CD8-positive, alpha-beta memory T cell (primary cell): ENCODE measurements around the gene PKHD1. TPM values are rescaled to one million over a fixed set of nuclear protein-coding genes. Genes with fewer than 3 reads are reported as not detected.
"Not testable (repeated sequence)": the region's sequence is repeated elsewhere in the genome, so short reads cannot be mapped to it uniquely, and the experiment has no call there.

Experiments used
- CTCF ChIA-PET: fragments of 350-600 bp; sonication (Branson Sonifier 250); formaldehyde crosslinking; loops from one replicate; lab custom pipeline; 2021; ENCODE audit warnings: antibody characterized with exemption; lab: Charles Lee
- POLR2A ChIA-PET: fragments of 350-600 bp; sonication (Branson Sonifier 250); formaldehyde crosslinking; loops from one replicate; lab custom pipeline; 2021; ENCODE audit warnings: antibody characterized with exemption; lab: Charles Lee
- DNase-seq, 5 donors: peaks; one replicate each; pipeline versions ENCODE4 v3.0.0 to v3.0.0-alpha.2; 2020 to 2022; ENCODE audit warnings: mixed read lengths in 1 of 5
- H3K27ac ChIP-seq: one replicate; pipeline ENCODE4 v1.7.0; 2013; ENCODE audit warnings: low read depth, mild to moderate bottlenecking, low read length, moderate library complexity
- H3K27me3 ChIP-seq: 2 replicates; pipeline ENCODE4 v1.7.0; 2013; ENCODE audit warnings: low read length, mild to moderate bottlenecking; ENCODE audit not compliant: insufficient read depth, poor library complexity, severe bottlenecking
- H3K36me3 ChIP-seq: 2 replicates; pipeline ENCODE4 v1.7.0; 2013; ENCODE audit warnings: mild to moderate bottlenecking, low read length, moderate library complexity; ENCODE audit not compliant: insufficient read depth
- H3K4me1 ChIP-seq: 2 replicates; pipeline ENCODE4 v1.7.0; 2013; ENCODE audit warnings: mild to moderate bottlenecking, low read length, moderate library complexity; ENCODE audit not compliant: insufficient read depth
- H3K4me3 ChIP-seq: 2 replicates; pipeline ENCODE4 v1.7.0; 2013; ENCODE audit warnings: mild to moderate bottlenecking, low read length
- H3K9me3 ChIP-seq: 2 replicates; pipeline ENCODE4 v1.7.0; 2013; ENCODE audit warnings: mild to moderate bottlenecking, low read length
- H3K27ac Mint-ChIP-seq, 8 donors: one replicate each; pipeline ENCODE4 v1.8.0; 2020 to 2021; ENCODE audit warnings: mixed read lengths in 8 of 8, mild to moderate bottlenecking in 6 of 8, inconsistent platforms in 3 of 8, moderate library complexity in 3 of 8
- H3K27me3 Mint-ChIP-seq, 2 donors: one replicate each; pipeline ENCODE4 v1.8.0; 2020 to 2021; ENCODE audit warnings: mixed read lengths in 2 of 2, mild to moderate bottlenecking in 1 of 2, moderate library complexity in 1 of 2
- H3K36me3 Mint-ChIP-seq, 3 donors: one replicate each; pipeline ENCODE4 v1.8.0; 2020 to 2021; ENCODE audit warnings: mixed read lengths in 3 of 3, inconsistent platforms in 1 of 3, mild to moderate bottlenecking in 1 of 3
- H3K4me1 Mint-ChIP-seq, 3 donors: one replicate each; pipeline ENCODE4 v1.8.0; 2020 to 2021; ENCODE audit warnings: mixed read lengths in 3 of 3, inconsistent platforms in 1 of 3, mild to moderate bottlenecking in 1 of 3
- H3K4me3 Mint-ChIP-seq, 7 donors: one replicate each; pipeline ENCODE4 v1.8.0; 2020 to 2021; ENCODE audit warnings: mixed read lengths in 7 of 7, mild to moderate bottlenecking in 6 of 7, moderate library complexity in 4 of 7, inconsistent platforms in 2 of 7
- H3K9me3 Mint-ChIP-seq, 5 donors: one replicate each; pipeline ENCODE4 v1.8.0; 2020 to 2022; ENCODE audit warnings: mixed read lengths in 5 of 5, mild to moderate bottlenecking in 3 of 5, moderate library complexity in 2 of 5, inconsistent platforms in 1 of 5
- polyA plus RNA-seq: library from polyadenylated mRNA; unstranded; fragments of 300-500 nt; fragmentation: Illumina TruSeq; gene quantifications from one replicate; pipeline ENCODE4 v1.2.3, GENCODE V29; 2021
- total RNA-seq, 2 experiments: library from RNA; stranded (reverse); gene quantifications; one replicate each; pipeline ENCODE4 v1.2.3, GENCODE V29; 2021

Gene PKHD1
- total and polyA plus RNA-seq, 3 experiments from 2014 or later: not detected

DNA sequence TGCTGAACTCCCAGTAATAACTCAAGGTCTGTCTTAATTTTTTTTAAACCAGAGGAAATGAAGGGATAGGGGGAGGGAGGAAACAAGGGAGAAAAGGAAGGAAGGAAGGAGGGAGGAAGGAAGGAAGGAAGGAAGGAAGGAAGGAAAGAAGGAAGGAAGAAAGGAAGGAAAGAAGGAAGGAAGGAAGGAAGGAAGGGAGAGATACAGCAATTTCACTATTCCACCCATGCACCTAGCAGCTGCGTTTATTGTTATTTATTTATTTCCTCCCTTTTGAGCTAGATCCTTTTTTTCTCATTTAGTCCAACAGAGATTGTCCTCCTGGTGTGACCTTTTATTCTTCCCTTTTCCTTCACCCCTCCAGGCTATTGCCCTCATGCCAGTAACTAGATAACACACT, 97.6 kb downstream of the PKHD1 start:
- no peaks in the 10 kb centered on the region for H3K36me3 Mint-ChIP-seq
- no peaks in the 10 kb centered on the region for H3K4me1 Mint-ChIP-seq
- Histone ChIP-seq H3K27me3 (no peaks in the 10 kb centered on the region), H3K36me3 (no peaks in the 10 kb centered on the region), H3K9me3 (no peaks in the 10 kb centered on the region), H3K27ac (no peak overlapping the region), H3K4me3 (no peak overlapping the region), H3K4me1 (no peaks in the 10 kb centered on the region)
- H3K4me3 Mint-ChIP-seq: no peak overlapping the region
- peaks cover 4 to 24% of the 10 kb centered on the region in 2 donors for H3K27me3 Mint-ChIP-seq
- CTCF ChIA-PET: no interaction called here
- H3K9me3 Mint-ChIP-seq: peaks cover 0 to 5% (median 1%) of the 10 kb centered on the region in 5 donors
- DNase-seq: no peak
- no peak overlapping the region for H3K27ac Mint-ChIP-seq
- POLR2A ChIA-PET: no interaction called here

DNA sequence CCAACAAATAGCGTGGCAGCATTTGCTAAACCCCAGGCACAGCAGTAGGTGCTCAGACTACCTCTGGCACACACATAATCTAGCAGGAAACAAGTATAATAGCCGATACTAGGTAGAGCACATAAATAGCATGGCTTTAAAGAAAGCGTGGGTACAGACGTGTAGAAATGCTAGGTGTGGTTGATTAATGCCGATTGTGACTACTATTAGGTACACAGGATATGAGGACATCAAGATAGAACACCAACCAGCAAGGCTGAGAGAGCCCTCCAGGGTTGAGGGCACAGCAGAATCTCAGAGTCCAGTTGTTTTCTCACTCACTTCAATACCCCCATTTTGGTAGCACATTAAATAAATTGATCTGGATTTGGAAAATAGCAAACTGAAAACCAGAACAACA, 100.5 kb downstream of the PKHD1 start:
- Mint-ChIP-seq H3K4me1 (no peaks in the 10 kb centered on the region), H3K9me3 (peaks cover 0 to 5% (median 1%) of the 10 kb centered on the region in 5 donors), H3K27me3 (peaks cover 5 to 23% of the 10 kb centered on the region in 2 donors), H3K27ac (no peak overlapping the region), H3K36me3 (no peaks in the 10 kb centered on the region), H3K4me3 (no peak overlapping the region)
- no peaks in the 10 kb centered on the region for H3K4me1 ChIP-seq
- ChIA-PET CTCF (no interaction called here), POLR2A (no interaction called here)
- DNase-seq: no peak
- H3K27ac ChIP-seq: no peak overlapping the region
- H3K36me3 ChIP-seq: no peaks in the 10 kb centered on the region
- H3K4me3 ChIP-seq: no peak overlapping the region
- H3K9me3 ChIP-seq: no peaks in the 10 kb centered on the region
- H3K27me3 ChIP-seq: no peaks in the 10 kb centered on the region

DNA sequence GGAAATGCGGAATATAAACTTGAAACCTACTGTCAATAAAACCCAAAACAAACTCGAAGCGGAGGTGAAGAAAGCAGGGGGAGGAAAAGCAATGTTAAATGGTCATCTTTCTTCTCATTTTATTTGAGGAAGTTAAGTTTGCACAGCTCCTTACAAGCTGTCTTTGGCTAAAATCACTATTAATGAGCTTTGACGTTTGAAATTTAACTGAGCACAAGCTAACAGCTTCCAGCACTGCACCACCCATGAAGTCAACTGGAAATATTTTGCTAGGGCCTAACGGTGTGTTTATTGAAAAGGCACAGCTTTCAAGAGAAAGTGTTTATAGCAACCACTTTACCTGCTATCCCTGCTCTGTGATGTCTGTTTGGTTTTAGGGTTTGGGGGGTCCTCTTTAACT, 103.8 kb downstream of the PKHD1 start:
- H3K27ac Mint-ChIP-seq: no peak overlapping the region
- Histone ChIP-seq H3K4me3 (no peak overlapping the region), H3K27ac (no peak overlapping the region), H3K4me1 (no peaks in the 10 kb centered on the region), H3K9me3 (no peaks in the 10 kb centered on the region), H3K27me3 (no peaks in the 10 kb centered on the region), H3K36me3 (no peaks in the 10 kb centered on the region)
- ChIA-PET POLR2A (no interaction called here), CTCF (no interaction called here)
- no peak overlapping the region for H3K4me3 Mint-ChIP-seq
- no peak for DNase-seq
- peaks cover 0 to 1% (median 0%) of the 10 kb centered on the region in 5 donors for H3K9me3 Mint-ChIP-seq
- peaks cover 2 to 23% of the 10 kb centered on the region in 2 donors for H3K27me3 Mint-ChIP-seq
- no peaks in the 10 kb centered on the region for H3K36me3 Mint-ChIP-seq
- no peaks in the 10 kb centered on the region for H3K4me1 Mint-ChIP-seq

DNA sequence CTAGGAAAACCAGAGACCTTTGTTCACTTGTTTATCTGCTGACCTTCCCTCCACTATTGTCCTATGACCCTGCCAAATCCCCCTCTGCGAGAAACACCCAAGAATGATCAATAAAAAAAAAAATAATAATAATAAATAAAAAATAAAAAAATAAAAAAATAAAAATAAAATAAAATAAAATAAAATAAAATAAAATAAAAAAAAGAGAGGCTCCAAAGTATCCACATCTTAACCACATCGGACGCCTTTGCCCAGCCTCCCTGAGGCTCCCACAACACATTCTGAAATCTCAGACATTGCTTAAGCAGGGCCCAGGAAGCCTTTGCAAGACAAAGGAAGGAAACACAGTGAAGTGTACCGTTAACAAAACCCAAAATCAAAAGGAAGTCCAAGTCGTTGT, 104.7 kb downstream of the PKHD1 start:
- H3K36me3 ChIP-seq, POLR2A ChIA-PET, H3K4me3 Mint-ChIP-seq, DNase-seq, H3K9me3 ChIP-seq, H3K9me3 Mint-ChIP-seq, H3K4me1 Mint-ChIP-seq, H3K27me3 ChIP-seq, H3K27ac ChIP-seq, H3K36me3 Mint-ChIP-seq, CTCF ChIA-PET, H3K27ac Mint-ChIP-seq, H3K4me3 ChIP-seq, H3K4me1 ChIP-seq: not testable (repeated sequence)
- peaks cover 2 to 23% of the 10 kb centered on the region in 2 donors for H3K27me3 Mint-ChIP-seq

DNA sequence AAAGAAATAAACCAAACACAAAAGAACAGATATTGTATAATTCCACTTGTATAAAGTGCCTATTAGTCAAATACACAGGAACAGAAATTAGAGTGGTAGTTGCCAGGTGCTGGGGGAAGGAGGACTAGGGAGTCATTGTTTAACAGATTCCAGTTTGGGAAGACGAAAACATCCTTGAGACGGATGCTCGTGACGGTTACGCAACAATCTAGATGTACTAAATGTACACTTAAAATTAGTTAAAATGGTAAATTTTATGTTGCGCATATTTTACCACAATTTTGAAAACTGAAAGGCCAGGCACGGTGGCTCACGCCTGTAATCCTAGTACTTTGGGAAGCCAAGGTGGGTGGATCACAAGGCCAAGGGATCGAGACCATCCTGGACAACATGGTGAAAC, 111.0 kb downstream of the PKHD1 start:
- POLR2A ChIA-PET: no interaction called here
- Mint-ChIP-seq H3K4me3 (no peak overlapping the region), H3K36me3 (no peaks in the 10 kb centered on the region), H3K27me3 (peaks cover 0 to 17% of the 10 kb centered on the region in 2 donors), H3K27ac (no peak overlapping the region), H3K4me1 (no peaks in the 10 kb centered on the region), H3K9me3 (no peaks in the 10 kb centered on the region)
- Histone ChIP-seq H3K4me3 (no peak overlapping the region), H3K27me3 (no peaks in the 10 kb centered on the region), H3K9me3 (no peaks in the 10 kb centered on the region), H3K27ac (no peak overlapping the region), H3K4me1 (no peaks in the 10 kb centered on the region), H3K36me3 (no peaks in the 10 kb centered on the region)
- CTCF ChIA-PET: interaction anchor here (0.8 kb wide), 1 partner anchor 10 kb away, joined by 3 read pairs; no protein-coding TSS in a partner anchor
- no peak for DNase-seq

DNA sequence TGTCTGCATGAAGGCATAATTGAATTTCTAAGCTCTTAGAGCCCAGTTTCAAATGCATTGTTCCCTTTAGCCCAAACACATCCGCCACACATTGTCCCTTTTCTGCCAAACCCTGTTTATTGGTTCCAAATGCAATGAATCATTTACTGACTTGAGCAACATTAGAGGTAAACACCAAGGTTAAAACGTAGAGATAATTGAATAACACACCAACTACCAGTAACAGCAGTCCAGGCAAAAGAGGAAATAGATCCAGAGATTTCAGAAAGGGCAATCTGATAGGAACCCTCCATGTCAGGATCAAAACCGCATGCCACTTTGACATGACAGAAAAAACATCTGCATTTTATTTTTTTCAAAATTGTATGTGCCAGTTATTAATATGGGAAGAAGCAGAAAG, 114.8 kb downstream of the PKHD1 start:
- Mint-ChIP-seq H3K9me3 (no peaks in the 10 kb centered on the region), H3K4me1 (no peaks in the 10 kb centered on the region), H3K36me3 (no peaks in the 10 kb centered on the region), H3K4me3 (no peak overlapping the region), H3K27ac (no peak overlapping the region), H3K27me3 (peaks cover 0 to 29% of the 10 kb centered on the region in 2 donors)
- Histone ChIP-seq H3K4me1 (no peaks in the 10 kb centered on the region), H3K27ac (no peak overlapping the region), H3K4me3 (no peak overlapping the region), H3K9me3 (no peaks in the 10 kb centered on the region), H3K36me3 (no peaks in the 10 kb centered on the region), H3K27me3 (no peaks in the 10 kb centered on the region)
- POLR2A ChIA-PET: no interaction called here
- CTCF ChIA-PET: interaction anchor here (0.9 kb wide), 1 partner anchor 15 kb away, joined by 3 read pairs; no protein-coding TSS in a partner anchor
- DNase-seq: no peak

DNA sequence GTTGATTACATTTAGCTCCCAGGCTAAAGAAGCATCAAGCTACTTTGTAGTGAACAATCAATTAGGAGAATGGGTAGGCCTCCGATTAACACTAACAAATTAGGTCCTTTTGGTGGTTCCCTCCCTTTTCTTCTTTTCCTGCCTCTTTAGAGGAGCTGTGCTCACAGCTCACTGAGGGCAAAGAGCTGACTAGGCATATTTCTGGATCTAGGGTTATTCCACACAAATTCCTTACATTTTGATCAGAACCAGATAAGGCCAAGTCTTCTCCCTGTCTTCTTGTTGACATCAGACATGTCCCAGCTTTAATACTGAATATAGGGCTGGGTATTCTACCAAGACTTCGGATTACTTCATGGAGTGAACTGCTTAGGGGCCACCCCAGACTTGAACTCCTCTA, 119.1 kb downstream of the PKHD1 start:
- H3K4me1 ChIP-seq: no peaks in the 10 kb centered on the region
- Mint-ChIP-seq H3K4me3 (no peak overlapping the region), H3K36me3 (no peaks in the 10 kb centered on the region), H3K9me3 (no peaks in the 10 kb centered on the region), H3K4me1 (no peaks in the 10 kb centered on the region), H3K27me3 (peaks cover 0 to 39% of the 10 kb centered on the region in 2 donors), H3K27ac (no peak overlapping the region)
- ChIA-PET POLR2A (no interaction called here), CTCF (no interaction called here)
- no peak for DNase-seq
- H3K27ac ChIP-seq: no peak overlapping the region
- no peak overlapping the region for H3K4me3 ChIP-seq
- no peaks in the 10 kb centered on the region for H3K36me3 ChIP-seq
- H3K9me3 ChIP-seq: no peaks in the 10 kb centered on the region
- H3K27me3 ChIP-seq: no peaks in the 10 kb centered on the region

DNA sequence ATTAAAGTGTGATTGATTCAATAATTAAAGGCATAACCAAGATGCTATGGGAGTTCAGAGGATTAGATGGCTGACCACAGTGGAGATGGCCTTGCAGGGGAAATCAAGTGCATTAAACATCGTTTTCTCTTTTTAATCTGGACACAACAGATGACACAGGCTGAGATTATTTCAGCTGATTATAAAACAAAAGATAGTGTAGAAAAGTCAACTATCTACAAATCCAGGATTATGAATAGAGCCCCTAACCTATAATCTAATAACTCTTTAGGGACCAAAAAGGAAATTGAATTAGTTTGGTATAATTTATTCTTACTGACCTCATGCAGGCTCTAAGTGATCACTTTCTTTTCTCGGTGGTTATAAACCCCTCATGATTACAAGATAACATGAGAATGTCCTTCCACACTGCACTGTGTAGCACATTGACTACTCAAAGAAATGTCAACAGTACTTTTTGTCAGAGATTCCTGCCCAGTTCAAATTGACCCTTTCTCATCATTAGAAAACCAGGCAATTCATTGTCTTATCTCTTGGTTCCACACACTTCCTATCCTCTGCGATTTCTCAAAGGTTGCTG, 122.1 kb downstream of the PKHD1 start:
- peaks cover 4 to 21% of the 10 kb centered on the region in 2 donors for H3K27me3 Mint-ChIP-seq
- Histone ChIP-seq H3K4me1 (no peaks in the 10 kb centered on the region), H3K4me3 (no peak overlapping the region), H3K27ac (no peak overlapping the region), H3K9me3 (no peaks in the 10 kb centered on the region), H3K27me3 (no peaks in the 10 kb centered on the region), H3K36me3 (no peaks in the 10 kb centered on the region)
- ChIA-PET POLR2A (no interaction called here), CTCF (no interaction called here)
- no peak overlapping the region for H3K4me3 Mint-ChIP-seq
- H3K27ac Mint-ChIP-seq: no peak overlapping the region
- H3K36me3 Mint-ChIP-seq: no peaks in the 10 kb centered on the region
- no peaks in the 10 kb centered on the region for H3K9me3 Mint-ChIP-seq
- H3K4me1 Mint-ChIP-seq: no peaks in the 10 kb centered on the region
- no peak for DNase-seq
